Pulmonary artery endothelial cell (primary cell): ENCODE data around the gene RPS6KA3. TPM values are rescaled to one million over a fixed set of nuclear protein-coding genes. Genes with fewer than 3 reads are reported as not detected.

Source experiments
- DNase-seq: peaks from one replicate; pipeline ENCODE4 v3.0.0-alpha.2; 2011; ENCODE audit warnings: low read depth, low spot score
- total RNA-seq: library from RNA; depleted of rRNA; stranded (reverse); fragments of >200 nt; gene quantifications from 2 replicates; pipeline ENCODE4 v1.2.3, GENCODE V29; 2014

The RPS6KA3 gene
- total RNA-seq, result 90.6 and 111 TPM in 2 replicates

GRCh38 chrX:20266810-20267606, at the start of gene RPS6KA3:
Gene RPS6KA3 (minus strand): TSS chrX:20266909. CDS start chrX:20266632, 277 bp downstream.
- DNase-seq, result peak; percentile 44

- no peak for DNase-seq
These were observed 48.4 kb upstream of the RPS6KA3 start for GRCh38 chrX:20315140-20315539.

GRCh38 chrX:20313899-20314298, 47.2 kb upstream of the RPS6KA3 start:
- no peak for DNase-seq

GRCh38 chrX:20312018-20312417, 45.3 kb upstream of the RPS6KA3 start:
- DNase-seq, result no peak

GRCh38 chrX:20311505-20311904, 44.8 kb upstream of the RPS6KA3 start:
- DNase-seq, result no peak

- no peak for DNase-seq
These were observed 43.1 kb upstream of the RPS6KA3 start for GRCh38 chrX:20309806-20310205.

- no peak for DNase-seq
These were observed 40.0 kb upstream of the RPS6KA3 start for GRCh38 chrX:20306668-20307067.

GRCh38 chrX:20300822-20301221, 34.1 kb upstream of the RPS6KA3 start:
- no peak for DNase-seq

GRCh38 chrX:20294957-20295356, 28.2 kb upstream of the RPS6KA3 start:
- DNase-seq, result no peak

GRCh38 chrX:20294284-20294683, 27.6 kb upstream of the RPS6KA3 start:
- no peak for DNase-seq

GRCh38 chrX:20285511-20285910, 18.8 kb upstream of the RPS6KA3 start:
- DNase-seq, result no peak

GRCh38 chrX:20284992-20285391, 18.3 kb upstream of the RPS6KA3 start:
- no peak for DNase-seq

GRCh38 chrX:20284444-20284843, 17.7 kb upstream of the RPS6KA3 start:
- no peak for DNase-seq

- no peak for DNase-seq
These were observed 14.2 kb upstream of the RPS6KA3 start for GRCh38 chrX:20280938-20281337.

- DNase-seq, result no peak
These were observed 7.4 kb upstream of the RPS6KA3 start for GRCh38 chrX:20274121-20274520.

GRCh38 chrX:20271730-20272129, 5.0 kb upstream of the RPS6KA3 start:
- DNase-seq, result no peak

GRCh38 chrX:20271186-20271585, 4.5 kb upstream of the RPS6KA3 start:
- no peak for DNase-seq

GRCh38 chrX:20270562-20270890, 3.8 kb upstream of the RPS6KA3 start:
- no peak for DNase-seq

GRCh38 chrX:20269848-20270561, 3.3 kb upstream of the RPS6KA3 start:
- no peak for DNase-seq

- DNase-seq, result no peak
These were observed 1.4 kb upstream of the RPS6KA3 start for GRCh38 chrX:20267931-20268701.

- no peak for DNase-seq
These were observed 860 bp upstream of the RPS6KA3 start for GRCh38 chrX:20267607-20267930.
